KMS-11 (cell line): ENCODE results near the gene M1AP.

Experiments used
- H2AFZ ChIP-seq: fragments of 200-600 bp; sonication (generic); 2 replicates; pipeline ENCODE4 v1.6.1; 2016; ENCODE audit warnings: antibody characterized with exemption, mixed run types, low read depth
- H3K27ac ChIP-seq: fragments of 200-600 bp; sonication (generic); 2 replicates; pipeline ENCODE4 v1.6.1; 2016; ENCODE audit warnings: mild to moderate bottlenecking, mixed run types
- H3K27me3 ChIP-seq: fragments of 200-600 bp; sonication (generic); 2 replicates; pipeline ENCODE4 v1.6.1; 2017; ENCODE audit warnings: mild to moderate bottlenecking, low read depth, mixed run types, moderate library complexity; ENCODE audit not compliant: insufficient read depth
- H3K36me3 ChIP-seq: fragments of 200-600 bp; sonication (generic); 2 replicates; pipeline ENCODE4 v1.6.1; 2017; ENCODE audit warnings: mild to moderate bottlenecking, mixed run types; ENCODE audit not compliant: insufficient read depth
- H3K4me1 ChIP-seq: fragments of 200-600 bp; sonication (generic); 2 replicates; pipeline ENCODE4 v1.6.1; 2016; ENCODE audit warnings: mild to moderate bottlenecking, low read depth, mixed run types; ENCODE audit not compliant: poor library complexity, severe bottlenecking
- H3K4me2 ChIP-seq: fragments of 200-600 bp; sonication (generic); 2 replicates; pipeline ENCODE4 v1.7.0; 2016; ENCODE audit warnings: mild to moderate bottlenecking, mixed run types
- H3K4me3 ChIP-seq: fragments of 200-600 bp; sonication (generic); IDR thresholded peaks from 2 replicates; pipeline ENCODE4 v1.6.1; 2017; ENCODE audit warnings: low read depth, low read length, mixed read lengths; ENCODE audit not compliant: insufficient read depth
- H3K79me2 ChIP-seq: fragments of 200-600 bp; sonication (generic); 2 replicates; pipeline ENCODE4 v1.6.1; 2016; ENCODE audit warnings: low read depth, mixed run types; ENCODE audit not compliant: insufficient read depth
- H3K9ac ChIP-seq: fragments of 200-600 bp; sonication (generic); 2 replicates; pipeline ENCODE4 v1.6.1; 2016; ENCODE audit warnings: mild to moderate bottlenecking, mixed run types
- H4K20me1 ChIP-seq: fragments of 200-600 bp; sonication (generic); 2 replicates; pipeline ENCODE4 v1.6.1; 2016; ENCODE audit warnings: mild to moderate bottlenecking, mixed run types; ENCODE audit not compliant: insufficient read depth
- CTCF ChIP-seq: fragments of 200-600 bp; sonication (generic); conservative IDR thresholded peaks from 2 replicates; pipeline ENCODE4 v1.6.1; 2017; ENCODE audit warnings: low read depth, mild to moderate bottlenecking, antibody characterized with exemption, low read length, moderate library complexity, mixed read lengths

The M1AP gene

GRCh38 chr2:74653985-74654882 lies 6.1 kb upstream of the M1AP start, which contains the start of gene SEMA4F:
Gene SEMA4F, plus strand, starts transcription at chr2:74654247. Its CDS starts 130 bp downstream, at chr2:74654377.
- Histone ChIP-seq H3K36me3 (no peaks in the 10 kb centered on the region), H3K27me3 (no peaks in the 10 kb centered on the region), H2AFZ (peak within 1 kb of the TSS; percentile 92), H3K79me2 (no peaks in the 10 kb centered on the region), H3K27ac (no peak within 1 kb of the TSS), H3K4me2 (peak within 1 kb of the TSS; percentile 63), H3K9ac (peak within 1 kb of the TSS; percentile 35; the same call in 1 of the 2 replicates), H3K4me1 (peaks cover 6% of the 10 kb centered on the region), H3K4me3 (peak within 1 kb of the TSS; percentile 81), H4K20me1 (no peaks in the 10 kb centered on the region)
- no peak for TF ChIP-seq CTCF

GRCh38 chr2:74653589-74653984 lies 5.5 kb upstream of the M1AP start:
- Histone ChIP-seq H3K27me3 (no peaks in the 10 kb centered on the region), H3K4me1 (peaks cover 6% of the 10 kb centered on the region), H2AFZ (peak overlapping the region; percentile 92), H3K9ac (0 out of 2 replicates have a peak overlapping the region, but pooled peaks have one; percentile 12), H3K4me2 (peak overlapping the region; percentile 63; the same call in 1 of the 2 replicates), H3K4me3 (peak overlapping the region; percentile 81), H3K79me2 (no peaks in the 10 kb centered on the region), H3K27ac (no peak overlapping the region), H4K20me1 (no peaks in the 10 kb centered on the region), H3K36me3 (no peaks in the 10 kb centered on the region)
- TF ChIP-seq CTCF = no peak

DNA sequence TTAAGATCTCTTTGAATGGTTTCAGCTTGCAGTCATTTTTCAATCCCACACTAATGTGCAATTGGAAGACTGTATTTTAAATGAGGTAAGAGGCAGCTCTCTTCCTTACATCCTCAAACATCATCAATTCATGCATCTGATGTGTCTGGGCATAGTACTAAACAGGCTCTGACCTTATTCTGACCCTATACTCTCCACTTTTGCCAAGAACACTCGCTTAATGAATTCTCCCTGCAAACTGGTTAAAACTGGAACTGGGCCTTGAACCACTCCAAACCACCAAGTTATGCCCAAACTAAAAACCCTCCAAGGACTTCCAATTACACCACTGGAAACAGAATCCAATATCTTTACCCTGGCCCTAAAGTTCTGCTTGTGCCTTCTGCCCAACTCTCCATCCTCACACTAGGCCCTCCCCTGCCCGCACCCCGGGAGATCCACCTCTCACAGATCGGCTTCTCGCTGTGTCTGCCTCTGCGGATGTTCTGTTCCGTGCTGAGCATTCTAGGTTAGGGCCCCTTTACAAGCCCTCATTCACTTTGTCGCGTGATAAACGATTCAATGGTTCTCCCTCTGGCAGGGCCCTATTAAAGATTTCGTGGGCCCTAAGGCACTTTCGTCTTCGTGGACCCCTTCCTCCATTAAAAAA lies 1.2 kb downstream of the M1AP start:
- Histone ChIP-seq H3K4me1 (no peaks in the 10 kb centered on the region), H3K9ac (no peak overlapping the region), H4K20me1 (no peaks in the 10 kb centered on the region), H3K4me2 (no peak overlapping the region), H3K36me3 (no peaks in the 10 kb centered on the region), H3K27ac (no peak overlapping the region), H3K79me2 (no peaks in the 10 kb centered on the region), H3K4me3 (no peak overlapping the region), H2AFZ (no peak overlapping the region), H3K27me3 (no peaks in the 10 kb centered on the region)
- TF ChIP-seq CTCF = no peak

DNA sequence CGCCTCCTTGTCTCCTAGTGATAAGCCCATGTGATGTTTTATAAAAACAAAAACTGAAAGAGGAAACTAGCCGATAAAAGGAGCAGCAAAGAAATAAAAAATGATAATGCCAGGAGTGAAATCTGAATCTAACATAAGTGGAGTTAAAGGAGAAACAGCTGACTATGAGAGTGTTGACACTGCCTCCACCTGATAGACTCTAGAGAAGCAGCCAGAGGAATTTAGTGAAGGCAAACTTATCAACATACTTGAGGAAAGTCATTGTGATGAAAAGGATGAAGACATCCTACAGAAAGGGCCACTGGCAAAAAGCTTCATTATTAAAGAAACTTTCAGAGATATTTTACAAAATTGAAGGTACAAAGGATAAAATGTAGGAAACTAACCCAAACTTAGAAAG lies 1.9 kb downstream of the M1AP start:
- Histone ChIP-seq H3K36me3 (no peaks in the 10 kb centered on the region), H3K4me1 (no peaks in the 10 kb centered on the region), H3K27me3 (no peaks in the 10 kb centered on the region), H3K4me2 (no peak overlapping the region), H3K4me3 (no peak overlapping the region), H4K20me1 (no peaks in the 10 kb centered on the region), H3K27ac (no peak overlapping the region), H3K79me2 (no peaks in the 10 kb centered on the region), H3K9ac (no peak overlapping the region), H2AFZ (no peak overlapping the region)
- TF ChIP-seq CTCF = no peak
